DND-41 (cell line): ENCODE data around the gene TIE1.

ENCODE experiments used
- CTCF ChIP-seq: IDR thresholded peaks from 2 replicates; pipeline ENCODE4 v1.5.1; 2012; ENCODE audit warnings: borderline replicate concordance, low read length, moderate library complexity, mild to moderate bottlenecking; ENCODE audit not compliant: poor library complexity, severe bottlenecking; ENCODE audit errors: extremely low read depth
- EZH2 ChIP-seq: IDR thresholded peaks from 3 replicates; pipeline ENCODE4 v1.6.1; 2012; ENCODE audit warnings: borderline replicate concordance, low read depth, mild to moderate bottlenecking, moderate library complexity, low read length, inconsistent platforms; ENCODE audit not compliant: severe bottlenecking

- TF ChIP-seq CTCF (no peak), EZH2 (no peak)
Measured at GRCh38 chr1:43340559-43340958, 39.8 kb downstream of the TIE1 start.
